Loucy (cell line): Measurements from ENCODE around the gene SIGLEC11.
A peak's percentile ranks its signal among the peaks of the same experiment; 100 is the strongest.

Experiments used
- H2AFZ ChIP-seq: fragments of 200-600 bp; sonication (generic); 2 replicates; pipeline ENCODE4 v1.6.0; 2016; ENCODE audit warnings: antibody characterized with exemption, mild to moderate bottlenecking, low read length, moderate library complexity
- H3F3A ChIP-seq: fragments of 200-600 bp; 2 replicates; pipeline ENCODE4 v1.6.0; 2016; ENCODE audit warnings: antibody characterized with exemption, low read depth, mild to moderate bottlenecking
- H3K27me3 ChIP-seq: fragments of 200-600 bp; sonication (generic); 2 replicates; pipeline ENCODE4 v1.6.1; 2014; ENCODE audit warnings: low read length, mild to moderate bottlenecking; ENCODE audit not compliant: insufficient read depth, poor library complexity, severe bottlenecking
- H3K36me3 ChIP-seq: fragments of 200-600 bp; sonication (generic); 2 replicates; pipeline ENCODE4 v1.6.1; 2016; ENCODE audit warnings: low read length; ENCODE audit not compliant: insufficient read depth
- H3K4me1 ChIP-seq: fragments of 200-600 bp; sonication (generic); 2 replicates; pipeline ENCODE4 v1.5.1; 2014; ENCODE audit warnings: low read length, mild to moderate bottlenecking; ENCODE audit not compliant: insufficient read depth, poor library complexity, severe bottlenecking
- H3K4me2 ChIP-seq: fragments of 200-600 bp; sonication (generic); 2 replicates; pipeline ENCODE4 v1.6.0; 2014; ENCODE audit warnings: antibody characterized with exemption, low read length, low read depth, mild to moderate bottlenecking; ENCODE audit not compliant: poor library complexity, severe bottlenecking
- H3K4me3 ChIP-seq: fragments of 200-600 bp; sonication (generic); 2 replicates; pipeline ENCODE4 v1.5.1; 2014; ENCODE audit warnings: low read length, mild to moderate bottlenecking, mixed read lengths; ENCODE audit not compliant: poor library complexity, severe bottlenecking
- H3K79me2 ChIP-seq: fragments of 200-600 bp; sonication (generic); 2 replicates; pipeline ENCODE4 v1.6.1; 2014; ENCODE audit warnings: low read length; ENCODE audit not compliant: insufficient read depth
- H3K9ac ChIP-seq: fragments of 200-600 bp; sonication (generic); 2 replicates; pipeline ENCODE4 v1.6.0; 2014; ENCODE audit warnings: mild to moderate bottlenecking, low read depth, low read length, moderate library complexity; ENCODE audit not compliant: poor library complexity, severe bottlenecking
- H3K9me2 ChIP-seq: fragments of 200-600 bp; sonication (generic); replicated peaks from 2 replicates; pipeline ENCODE4 v1.6.1; 2016; ENCODE audit warnings: low read depth, low read length, mixed read lengths
- H3K9me3 ChIP-seq: fragments of 200-600 bp; sonication (generic); 2 replicates; pipeline ENCODE4 v1.6.1; 2014; ENCODE audit warnings: mild to moderate bottlenecking, antibody characterized with exemption, low read length, low read depth; ENCODE audit not compliant: insufficient read depth
- H4K20me1 ChIP-seq: fragments of 200-600 bp; sonication (generic); 2 replicates; pipeline ENCODE4 v1.6.0; 2014; ENCODE audit warnings: antibody characterized with exemption, low read length, mild to moderate bottlenecking; ENCODE audit not compliant: insufficient read depth, poor library complexity, severe bottlenecking
- EZH2phosphoT487 ChIP-seq: fragments of 200-600 bp; IDR thresholded peaks from 2 replicates; pipeline ENCODE4 v1.6.1; 2018; ENCODE audit warnings: antibody characterized with exemption, mild to moderate bottlenecking, moderate library complexity, borderline replicate concordance
- TF ChIP-seq, protein P1 (sequence below): fragments of 200-600 bp; sonication (generic); conservative IDR thresholded peaks from 2 replicates; pipeline ENCODE4 v1.5.1; 2014; ENCODE audit warnings: mild to moderate bottlenecking, antibody characterized with exemption, low read length

The SIGLEC11 gene

DNA sequence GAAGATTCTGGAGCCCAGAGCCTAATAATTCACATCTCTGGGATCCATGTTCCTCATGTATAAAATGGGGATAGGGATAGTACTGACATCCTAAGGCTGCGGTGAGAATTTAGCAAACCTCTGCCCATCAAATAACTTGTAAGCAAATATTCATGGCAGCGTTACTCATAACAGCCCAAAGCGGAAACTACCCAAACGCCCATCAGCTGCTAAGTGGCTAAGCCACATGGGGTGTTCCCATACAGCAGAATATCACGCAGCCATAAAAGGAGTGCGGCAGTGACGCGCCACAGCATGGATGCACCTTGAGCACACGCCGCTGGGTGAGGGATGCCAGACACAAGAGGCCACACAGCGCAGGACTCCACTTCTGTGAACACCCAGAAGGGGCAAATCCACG lies 44.5 kb upstream of the SIGLEC11 start:
- H3K9ac ChIP-seq: no peak overlapping the region
- H2AFZ ChIP-seq: no peak overlapping the region
- no peak overlapping the region for H3K4me3 ChIP-seq
- H3K27me3 ChIP-seq: no peaks in the 10 kb centered on the region
- H3K36me3 ChIP-seq: peaks cover 32% of the 10 kb centered on the region; the same call in 1 of the 2 replicates
- no peak overlapping the region for H3K4me2 ChIP-seq
- H3K4me1 ChIP-seq: peaks cover 22% of the 10 kb centered on the region
- H3K9me3 ChIP-seq: no peaks in the 10 kb centered on the region
- H3K79me2 ChIP-seq: no peaks in the 10 kb centered on the region
- no peaks in the 10 kb centered on the region for H3F3A ChIP-seq
- TF ChIP-seq EZH2phosphoT487: no peak
- TF ChIP-seq, protein P1, sequence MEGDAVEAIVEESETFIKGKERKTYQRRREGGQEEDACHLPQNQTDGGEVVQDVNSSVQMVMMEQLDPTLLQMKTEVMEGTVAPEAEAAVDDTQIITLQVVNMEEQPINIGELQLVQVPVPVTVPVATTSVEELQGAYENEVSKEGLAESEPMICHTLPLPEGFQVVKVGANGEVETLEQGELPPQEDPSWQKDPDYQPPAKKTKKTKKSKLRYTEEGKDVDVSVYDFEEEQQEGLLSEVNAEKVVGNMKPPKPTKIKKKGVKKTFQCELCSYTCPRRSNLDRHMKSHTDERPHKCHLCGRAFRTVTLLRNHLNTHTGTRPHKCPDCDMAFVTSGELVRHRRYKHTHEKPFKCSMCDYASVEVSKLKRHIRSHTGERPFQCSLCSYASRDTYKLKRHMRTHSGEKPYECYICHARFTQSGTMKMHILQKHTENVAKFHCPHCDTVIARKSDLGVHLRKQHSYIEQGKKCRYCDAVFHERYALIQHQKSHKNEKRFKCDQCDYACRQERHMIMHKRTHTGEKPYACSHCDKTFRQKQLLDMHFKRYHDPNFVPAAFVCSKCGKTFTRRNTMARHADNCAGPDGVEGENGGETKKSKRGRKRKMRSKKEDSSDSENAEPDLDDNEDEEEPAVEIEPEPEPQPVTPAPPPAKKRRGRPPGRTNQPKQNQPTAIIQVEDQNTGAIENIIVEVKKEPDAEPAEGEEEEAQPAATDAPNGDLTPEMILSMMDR: no peak
- H3K9me2 ChIP-seq: no peaks in the 10 kb centered on the region
- peaks cover 13% of the 10 kb centered on the region for H4K20me1 ChIP-seq

DNA sequence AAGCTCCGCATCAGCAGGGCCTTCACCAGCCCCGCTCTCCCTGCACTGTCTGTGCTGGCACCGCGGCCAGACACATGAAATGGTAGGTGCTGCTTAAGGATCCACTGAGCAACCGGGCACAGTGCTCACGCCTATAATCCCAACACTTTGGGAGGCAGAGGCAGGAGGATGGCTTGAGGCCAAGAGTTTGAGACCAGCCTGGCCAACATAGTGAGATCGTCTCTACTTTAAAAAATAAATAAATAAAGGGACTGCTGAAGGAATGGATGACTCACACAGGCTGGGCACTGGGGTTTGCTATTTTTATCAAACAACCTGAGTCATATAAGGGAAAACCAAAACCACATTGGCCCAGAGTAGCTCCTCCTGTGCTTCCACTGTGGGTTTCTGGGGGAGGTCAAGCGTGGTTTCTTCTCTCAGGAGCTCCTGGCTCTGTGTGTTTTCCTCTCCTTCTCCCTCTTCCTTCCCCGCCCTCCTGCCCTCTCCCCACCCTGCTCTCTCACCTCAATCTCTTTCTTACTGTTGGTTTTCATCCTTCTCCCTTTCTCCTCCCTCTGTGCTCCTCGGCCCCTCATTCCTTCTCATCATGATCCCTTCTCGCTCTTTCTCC lies 42.9 kb upstream of the SIGLEC11 start:
- peaks cover 13% of the 10 kb centered on the region for H4K20me1 ChIP-seq
- peak overlapping the region; percentile 28 for H3K4me3 ChIP-seq
- H3K79me2 ChIP-seq: no peaks in the 10 kb centered on the region
- H3K4me2 ChIP-seq: peak overlapping the region; percentile 86
- no peak for TF ChIP-seq EZH2phosphoT487
- TF ChIP-seq, protein P1: no peak
- no peak overlapping the region for H2AFZ ChIP-seq
- peak overlapping the region; percentile 16 for H3K9ac ChIP-seq
- H3K27me3 ChIP-seq: no peaks in the 10 kb centered on the region
- no peaks in the 10 kb centered on the region for H3F3A ChIP-seq
- peaks cover 22% of the 10 kb centered on the region for H3K4me1 ChIP-seq
- H3K36me3 ChIP-seq: peaks cover 47% of the 10 kb centered on the region; the same call in 1 of the 2 replicates
- no peaks in the 10 kb centered on the region for H3K9me2 ChIP-seq
- no peaks in the 10 kb centered on the region for H3K9me3 ChIP-seq

DNA sequence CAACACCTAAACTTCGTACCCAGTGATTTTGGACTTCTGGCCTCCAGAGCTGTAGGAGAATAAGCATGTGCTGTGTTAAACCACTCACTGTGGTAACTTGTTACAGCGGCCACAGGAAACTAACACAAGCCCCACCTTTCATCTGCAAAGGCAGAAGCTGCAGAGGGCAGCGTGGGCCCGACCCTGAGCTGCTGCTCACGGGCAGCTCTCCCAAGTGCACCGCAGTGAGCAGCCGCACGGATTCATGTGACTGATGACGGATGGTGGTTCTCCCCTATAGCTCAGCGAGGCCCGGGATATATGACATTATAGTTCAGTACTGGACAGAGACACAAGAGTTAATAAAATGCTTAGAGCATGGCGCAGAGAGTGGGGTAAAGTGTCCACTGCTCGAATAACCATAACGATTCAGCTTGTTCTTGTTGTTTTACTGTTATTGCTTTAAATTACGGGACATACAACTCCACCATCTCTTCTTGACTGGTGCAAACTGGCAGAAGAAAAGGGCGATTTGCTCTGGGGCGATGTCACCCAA lies 42.3 kb upstream of the SIGLEC11 start:
- H3K4me2 ChIP-seq: peak overlapping the region; percentile 86
- no peaks in the 10 kb centered on the region for H3K9me3 ChIP-seq
- peaks cover 47% of the 10 kb centered on the region; the same call in 1 of the 2 replicates for H3K36me3 ChIP-seq
- H3F3A ChIP-seq: no peaks in the 10 kb centered on the region
- H3K79me2 ChIP-seq: no peaks in the 10 kb centered on the region
- TF ChIP-seq, protein P1: no peak
- TF ChIP-seq EZH2phosphoT487: no peak
- H4K20me1 ChIP-seq: peaks cover 13% of the 10 kb centered on the region
- no peaks in the 10 kb centered on the region for H3K9me2 ChIP-seq
- no peak overlapping the region for H3K9ac ChIP-seq
- H3K27me3 ChIP-seq: no peaks in the 10 kb centered on the region
- no peak overlapping the region for H2AFZ ChIP-seq
- peak overlapping the region; percentile 28 for H3K4me3 ChIP-seq
- H3K4me1 ChIP-seq: peaks cover 22% of the 10 kb centered on the region
